K562 (cell line): ENCODE results near the gene NUP133. TPM values are rescaled to one million over a fixed set of nuclear protein-coding genes. Genes with fewer than 3 reads are reported as not detected.
"Not testable (repeated sequence)": the region's sequence is repeated elsewhere in the genome, so short reads cannot be mapped to it uniquely, and the experiment has no call there.

Source experiments
- ATAC-seq: fragments of 200-7000 bp; cut with Tn5 transposase; 3 replicates; pipeline ENCODE4 v1.9.1; 2020; ENCODE audit warnings: moderate library complexity
- BruUV-seq: library from RNA; stranded (reverse); fragments of 400-500 nt; replicated peaks from 2 replicates; lab custom pipeline; 2021; lab: Mats Ljungman, UMichigan
- CTCF ChIA-PET: fragments of 300-600 bp; formaldehyde crosslinking; extraction: SDS; loops from one replicate; lab custom pipeline; 2021; ENCODE audit warnings: low intra/inter-chr PET ratio; lab: Yijun Ruan, JAX
- POLR2A ChIA-PET: fragments of 300-600, 350-650 bp; sonication (Branson Sonifier 250); formaldehyde crosslinking; extraction: SDS; loops from one replicate; lab custom pipeline; 2021; ENCODE audit warnings: antibody characterized with exemption, inconsistent platforms; lab: Yijun Ruan, JAX
- DNase-seq, 4 experiments: peaks; one replicate each; pipeline versions ENCODE4 v3.0.0 to v3.0.0-alpha.2; 2011 to 2018; ENCODE audit warnings: low spot score in 3 of 4, mixed read lengths in 3 of 4; ENCODE audit errors: extremely low read depth in 1 of 4
- FAIRE-seq: peaks from 2 replicates; lab custom pipeline; 2011; peaks lifted over from hg19 to GRCh38; lab: Jason Lieb, UNC
- H2AFZ ChIP-seq: 2 replicates; pipeline ENCODE4 v1.6.0; 2011; ENCODE audit warnings: low read depth, low read length, control low read depth, inconsistent platforms
- H3K27ac ChIP-seq: fragments of 200-600 bp; 3 replicates; pipeline ENCODE4 v1.8.0; 2011; ENCODE audit warnings: low read depth, mild to moderate bottlenecking, control low read depth, inconsistent platforms, low read length, moderate library complexity, mixed read lengths; ENCODE audit errors: extremely low read depth
- H3K27me3 ChIP-seq, 2 experiments: fragments of 300-600 bp in 1 of 2; 2 replicates in 1 of 2; 3 replicates in 1 of 2; pipeline versions ENCODE4 v1.6.0 to v1.8.0; 2011; ENCODE audit warnings: inconsistent platforms in 2 of 2, low read length in 2 of 2, mild to moderate bottlenecking in 1 of 2, mixed read lengths in 1 of 2, moderate library complexity in 1 of 2; ENCODE audit not compliant: control insufficient read depth in 2 of 2, insufficient read depth in 2 of 2
- H3K36me3 ChIP-seq: fragments of 300-600 bp; 3 replicates; pipeline ENCODE4 v1.8.0; 2011; ENCODE audit warnings: mild to moderate bottlenecking, low read length, inconsistent platforms; ENCODE audit not compliant: control insufficient read depth, insufficient read depth
- H3K4me1 ChIP-seq, 2 experiments: fragments of 200-600 bp in 1 of 2; replicated peaks in 1 of 2; 2 replicates in 1 of 2; 3 replicates in 1 of 2; pipeline versions ENCODE4 v1.5.1 to v1.8.0; 2011; ENCODE audit warnings: inconsistent platforms in 2 of 2, low read length in 2 of 2, mild to moderate bottlenecking in 1 of 2, mixed read lengths in 1 of 2, moderate library complexity in 1 of 2; ENCODE audit not compliant: control insufficient read depth in 2 of 2, insufficient read depth in 2 of 2
- H3K4me2 ChIP-seq: 2 replicates; pipeline ENCODE4 v1.6.1; 2011; ENCODE audit warnings: low read length, control low read depth, inconsistent platforms, mixed read lengths; ENCODE audit not compliant: insufficient read depth
- H3K4me3 ChIP-seq: fragments of 200-600 bp; sonication (generic), shearing (Covaris generic); 2 replicates; pipeline ENCODE4 v1.5.1; 2016; ENCODE audit warnings: control low read depth, inconsistent platforms
- H3K79me2 ChIP-seq: fragments of 200-600 bp; 3 replicates; pipeline ENCODE4 v1.8.0; 2011; ENCODE audit warnings: low read length, inconsistent platforms; ENCODE audit not compliant: control insufficient read depth, insufficient read depth
- H3K9ac ChIP-seq, 2 experiments: 2 replicates each; pipeline versions ENCODE4 v1.6.0 to v1.6.1; 2011; ENCODE audit warnings: low read depth in 2 of 2, low read length in 2 of 2, control low read depth in 1 of 2, inconsistent platforms in 1 of 2, mild to moderate bottlenecking in 1 of 2, mixed read lengths in 1 of 2; ENCODE audit not compliant: insufficient read depth in 1 of 2
- H3K9me1 ChIP-seq: one replicate; pipeline ENCODE4 v1.6.0; 2011; ENCODE audit warnings: inconsistent platforms, mild to moderate bottlenecking, low read length, moderate library complexity; ENCODE audit not compliant: control insufficient read depth, insufficient read depth
- H3K9me3 ChIP-seq: replicated peaks from 2 replicates; pipeline ENCODE4 v1.5.1; 2011; ENCODE audit warnings: low read depth, low read length, inconsistent platforms; ENCODE audit not compliant: control insufficient read depth, insufficient read depth
- H4K20me1 ChIP-seq: replicated peaks from 2 replicates; pipeline ENCODE4 v1.6.1; 2011; ENCODE audit warnings: low read length, inconsistent platforms, mixed read lengths; ENCODE audit not compliant: control insufficient read depth, insufficient read depth
- CHCHD3 ChIP-seq: fragments of 250-450 bp; sonication (Bioruptor Pico); IDR thresholded peaks from 2 replicates; pipeline ENCODE4 v2.1.2; 2022; ENCODE audit warnings: mild to moderate bottlenecking
- DIDO1 ChIP-seq: fragments of 450-650 bp; IDR thresholded peaks from 2 replicates; pipeline ENCODE4 v1.6.1; 2016; ENCODE audit warnings: low read depth, missing biosample characterization, missing genetic modification characterization
- GTF2E2 ChIP-seq: fragments of 200-800 bp; sonication (Bioruptor generic); IDR thresholded peaks from 2 replicates; pipeline ENCODE4 v1.6.1; 2016; ENCODE audit warnings: missing genetic modification characterization, missing compliant biosample characterization
- ZKSCAN8 ChIP-seq: fragments of 200-800 bp; sonication (Bioruptor generic); IDR thresholded peaks from 2 replicates; pipeline ENCODE4 v1.6.1; 2016; ENCODE audit warnings: missing genetic modification characterization, missing compliant biosample characterization
- WGBS: fragments of 100-300 bp; shearing (Covaris generic); methylation state at CpG from one replicate; pipeline ENCODE4 v1.1.6; 2016; ENCODE audit warnings: low coverage, mixed read lengths; ENCODE audit not compliant: insufficient coverage; ENCODE audit errors: missing lambda C conversion rate; 5-methylcytosine and 5-hydroxymethylcytosine counted together
- in situ Hi-C: fragments of 300-500 bp; cut with MboI; formaldehyde crosslinking; loops from 4 replicates; pipeline ENCODE4 v1.15.0; 2018; ENCODE audit warnings: inconsistent platforms, mixed read lengths
- intact Hi-C: fragments of 100-400 bp; cut with micrococcal nuclease; formaldehyde crosslinking; loops from 2 replicates; pipeline ENCODE4 v1.14.2; 2022
- polyA plus RNA-seq, 8 experiments: library from polyadenylated mRNA; depleted of rRNA in 4 of 8; stranded (reverse) in 5 of 8; unstranded in 3 of 8; fragments of >200 nt; fragmentation: Nextera tagmentation in 2 of 8; fragmentation: Illumina TruSeq in 1 of 8; extraction: Ambion mirVana in 2 of 8; extraction: Trizol in 1 of 8; gene quantifications; 2 replicates each; pipeline versions ENCODE4 v1.2.1 to v1.2.3, GENCODE V29; 2011 to 2014; ENCODE audit warnings: inconsistent platforms in 1 of 8, missing spikeins in 1 of 8
- total RNA-seq, 7 experiments: library from RNA; depleted of rRNA in 6 of 7; stranded (reverse); fragments of >200 nt in 6 of 7; fragmentation: Illumina TruSeq in 2 of 7; extraction: Trizol in 2 of 7; gene quantifications; 2 replicates each; pipeline versions ENCODE4 v1.2.1 to v1.2.3, GENCODE V29; 2011 to 2021; ENCODE audit warnings: low replicate concordance in 1 of 7

The NUP133 gene
- total and polyA plus RNA-seq, 9 of the 15 experiments (the other 6 are each of a cell fraction or from before 2014, with no cell fraction given), result 21.7 to 85.1 (median 61.3) TPM

- Histone ChIP-seq H3K9ac (no peak overlapping the region), H3K4me2 (no peak overlapping the region), H3K4me3 (no peak overlapping the region), H3K9me3 (no peaks in the 10 kb centered on the region), H3K27me3 (peaks cover 40 to 65% of the 10 kb centered on the region in 2 experiments), H3K27ac (no peak overlapping the region), H3K36me3 (no peaks in the 10 kb centered on the region), H4K20me1 (no peaks in the 10 kb centered on the region), H3K9me1 (no peaks in the 10 kb centered on the region), H3K4me1 (peaks cover 0 to 11% of the 10 kb centered on the region in 2 experiments; a peak in 2 of 5 replicates), H2AFZ (no peak overlapping the region), H3K79me2 (no peaks in the 10 kb centered on the region)
- FAIRE-seq (no peak), ATAC-seq (peak; percentile 9; the same call in 1 of the 3 replicates), DNase-seq (no peak)
- TF ChIP-seq CHCHD3 (CRISPR knock-in tag) (no peak), ZKSCAN8 (CRISPR knock-in tag) (peak; percentile 67; the same call in 1 of the 2 replicates), DIDO1 (no peak), GTF2E2 (tag) (no peak)
- WGBS, result 0% methylated on average over 6 of the region's 6 CpGs
- intact Hi-C loops, result no loop called here
- in situ Hi-C loops, result no loop called here
- CTCF ChIA-PET, result no interaction called here
- no TSS peak for BruUV-seq
- POLR2A ChIA-PET, result interaction anchor here (1.0 kb wide), 1 partner anchor 38 kb away, joined by 3 read pairs; no protein-coding TSS in a partner anchor
Measured at GRCh38 chr1:229402993-229403392, 105.1 kb downstream of the NUP133 start.

DNA sequence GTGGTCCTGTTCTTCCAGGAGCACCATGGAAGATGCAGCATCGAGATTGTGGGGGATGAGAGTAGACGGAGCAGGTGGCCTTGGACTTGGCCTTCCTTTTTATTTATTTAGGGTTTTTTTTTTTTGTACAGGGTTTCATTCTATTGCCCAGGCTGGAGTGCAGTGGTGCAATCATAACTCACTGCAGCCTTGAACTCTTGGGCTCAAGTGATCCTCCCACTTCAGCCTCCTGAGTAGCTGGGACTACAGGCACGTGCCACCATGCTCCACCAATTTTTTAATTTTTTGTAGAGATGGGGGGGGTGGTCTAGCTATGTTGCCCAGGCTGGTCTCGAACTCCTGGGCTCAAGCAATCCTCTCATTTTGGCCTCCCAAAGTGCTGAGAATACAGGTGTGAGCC is 105.8 kb downstream of the NUP133 start:
- H3K36me3 ChIP-seq, H3K9me3 ChIP-seq, H3K4me3 ChIP-seq, H4K20me1 ChIP-seq, H3K9me1 ChIP-seq, intact Hi-C loops, in situ Hi-C loops, H3K9ac ChIP-seq, BruUV-seq, ATAC-seq, H3K79me2 ChIP-seq, H2AFZ ChIP-seq, H3K4me1 ChIP-seq, H3K27ac ChIP-seq, FAIRE-seq, CTCF ChIA-PET, DNase-seq, H3K4me2 ChIP-seq, POLR2A ChIA-PET: not testable (repeated sequence)
- H3K27me3 ChIP-seq, result peaks cover 38 to 65% of the 10 kb centered on the region in 2 experiments
- WGBS, result 0% methylated on average over 4 of the region's 4 CpGs
